Measurements from ENCODE around the gene EML6. TPM values are rescaled to one million over a fixed set of nuclear protein-coding genes. Genes with fewer than 3 reads are reported as not detected.

Gene EML6
- total and polyA plus RNA-seq, 2 of the 13 experiments (the other 11 are each of a cell fraction or from before 2014, with no cell fraction given), result 17.2 to 32.4 TPM

DNA sequence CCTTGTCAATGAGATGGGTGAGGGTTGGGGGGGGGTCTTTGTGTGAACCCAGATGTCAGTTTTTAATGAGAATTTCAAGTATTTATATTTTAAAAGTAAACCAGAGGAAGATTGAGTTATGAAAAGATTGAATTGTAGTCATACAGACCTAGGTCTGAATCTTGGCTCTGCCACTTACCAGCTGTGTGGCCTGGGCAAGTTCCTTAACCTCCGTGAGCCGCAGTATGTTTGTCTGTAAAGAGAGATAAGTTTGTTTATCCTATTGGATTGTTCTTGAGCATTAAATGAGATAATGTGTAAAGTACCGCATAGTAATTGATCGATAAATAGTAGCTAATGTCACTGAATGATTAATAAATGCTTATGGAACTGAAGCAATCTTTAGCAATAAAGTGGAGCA, 63.8 kb downstream of the EML6 start:
- 97% methylated on average over 4 of the region's 4 CpGs for WGBS (ENCODE audit: low lambda C conversion rate)
- in situ Hi-C loops (cut with HindIII; ENCODE audit: extremely low pct_ligation_motif_present, low pct_unique_long_range_greater_than_20kb) (no loop called here), intact Hi-C loops (cut with micrococcal nuclease; ENCODE audit: unreplicated experiment) (no loop called here)
- Histone ChIP-seq H3K36me3 (replicated peaks in 1 of 2; ENCODE audit: control insufficient read depth in 1 of 2, insufficient read depth in 2 of 2, low read length in 2 of 2) (no peaks in the 10 kb centered on the region), H4K20me1 (ENCODE audit: insufficient read depth, low read length) (no peaks in the 10 kb centered on the region), H3K27me3 (ENCODE audit: control insufficient read depth in 1 of 2, insufficient read depth in 2 of 2, low read length in 2 of 2) (no peaks in the 10 kb centered on the region), H2AFZ (ENCODE audit: low read length) (no peak overlapping the region), H3K4me1 (ENCODE audit: insufficient read depth, low read length) (peaks cover 8% of the 10 kb centered on the region), H3K27ac (ENCODE audit: extremely low read length, insufficient read depth, low read length) (no peak overlapping the region), H3K9ac (ENCODE audit: insufficient read depth, low read depth, low read length) (no peak overlapping the region), H3K4me2 (ENCODE audit: low read depth, low read length) (no peak overlapping the region), H3K9me3 (ENCODE audit: low read length) (no peaks in the 10 kb centered on the region), H3K4me3 (replicated peaks in 1 of 3; ENCODE audit: insufficient read depth in 1 of 3, low read depth in 2 of 3, low read length in 3 of 3) (no peak overlapping the region), H3K79me2 (ENCODE audit: insufficient read depth, low read length) (no peaks in the 10 kb centered on the region)
- ChIA-PET POLR2A (no interaction called here), CTCF (ENCODE audit: low intra/inter-chr PET ratio, low total read pairs) (no interaction called here)
- no TSS peak for BruUV-seq (replicated peaks)
- ATAC-seq, result no peak
- no peak for DNase-seq (ENCODE audit: low spot score)
- TF ChIP-seq SALL1 (CRISPR knock-in tag; IDR thresholded peaks at IDR 0.05), result no peak
- TF ChIP-seq ZSCAN12 (CRISPR knock-in tag; IDR thresholded peaks at IDR 0.05), result no peak
- no peak for TF ChIP-seq FIP1L1 (IDR thresholded peaks at IDR 0.05; ENCODE audit: borderline replicate concordance, insufficient read depth, low read depth, low read length)
- TF ChIP-seq, protein P1, sequence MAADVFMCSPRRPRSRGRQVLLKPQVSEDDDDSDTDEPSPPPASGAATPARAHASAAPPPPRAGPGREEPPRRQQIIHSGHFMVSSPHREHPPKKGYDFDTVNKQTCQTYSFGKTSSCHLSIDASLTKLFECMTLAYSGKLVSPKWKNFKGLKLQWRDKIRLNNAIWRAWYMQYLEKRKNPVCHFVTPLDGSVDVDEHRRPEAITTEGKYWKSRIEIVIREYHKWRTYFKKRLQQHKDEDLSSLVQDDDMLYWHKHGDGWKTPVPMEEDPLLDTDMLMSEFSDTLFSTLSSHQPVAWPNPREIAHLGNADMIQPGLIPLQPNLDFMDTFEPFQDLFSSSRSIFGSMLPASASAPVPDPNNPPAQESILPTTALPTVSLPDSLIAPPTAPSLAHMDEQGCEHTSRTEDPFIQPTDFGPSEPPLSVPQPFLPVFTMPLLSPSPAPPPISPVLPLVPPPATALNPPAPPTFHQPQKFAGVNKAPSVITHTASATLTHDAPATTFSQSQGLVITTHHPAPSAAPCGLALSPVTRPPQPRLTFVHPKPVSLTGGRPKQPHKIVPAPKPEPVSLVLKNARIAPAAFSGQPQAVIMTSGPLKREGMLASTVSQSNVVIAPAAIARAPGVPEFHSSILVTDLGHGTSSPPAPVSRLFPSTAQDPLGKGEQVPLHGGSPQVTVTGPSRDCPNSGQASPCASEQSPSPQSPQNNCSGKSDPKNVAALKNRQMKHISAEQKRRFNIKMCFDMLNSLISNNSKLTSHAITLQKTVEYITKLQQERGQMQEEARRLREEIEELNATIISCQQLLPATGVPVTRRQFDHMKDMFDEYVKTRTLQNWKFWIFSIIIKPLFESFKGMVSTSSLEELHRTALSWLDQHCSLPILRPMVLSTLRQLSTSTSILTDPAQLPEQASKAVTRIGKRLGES (CRISPR knock-in tag; IDR thresholded peaks at IDR 0.05; ENCODE audit: borderline replicate concordance), result no peak
- no peak for TF ChIP-seq ZNF598 (CRISPR knock-in tag; IDR thresholded peaks at IDR 0.05; ENCODE audit: borderline replicate concordance)
- no peak for TF ChIP-seq KDM2A (CRISPR knock-in tag; IDR thresholded peaks at IDR 0.05; ENCODE audit: borderline replicate concordance, low read depth)
- TF ChIP-seq ARNT (IDR thresholded peaks at IDR 0.05), result no peak
- TF ChIP-seq KDM5B (CRISPR knock-in tag; IDR thresholded peaks at IDR 0.05; ENCODE audit: borderline replicate concordance), result no peak
- TF ChIP-seq PTBP1 (IDR thresholded peaks at IDR 0.05; ENCODE audit: low read depth, low read length, poor library complexity, severe bottlenecking), result no peak
- TF ChIP-seq ZC3H4 (CRISPR knock-in tag; IDR thresholded peaks at IDR 0.05; ENCODE audit: borderline replicate concordance), result no peak
- no peak for TF ChIP-seq ZNF839 (CRISPR knock-in tag; IDR thresholded peaks at IDR 0.05; ENCODE audit: borderline replicate concordance)
- no peak for TF ChIP-seq TCF12 (IDR thresholded peaks at IDR 0.05)
- no peak for TF ChIP-seq TCF12 (CRISPR knock-in tag; IDR thresholded peaks at IDR 0.05)
- no peak for TF ChIP-seq ZNF788 (CRISPR knock-in tag; IDR thresholded peaks at IDR 0.05; ENCODE audit: borderline replicate concordance)
- TF ChIP-seq AKAP8 (CRISPR knock-in tag; IDR thresholded peaks at IDR 0.05), result no peak
- TF ChIP-seq SRSF9 (IDR thresholded peaks at IDR 0.05; ENCODE audit: borderline replicate concordance, insufficient read depth, low read depth, low read length, poor library complexity, severe bottlenecking), result no peak
- TF ChIP-seq, protein P2, sequence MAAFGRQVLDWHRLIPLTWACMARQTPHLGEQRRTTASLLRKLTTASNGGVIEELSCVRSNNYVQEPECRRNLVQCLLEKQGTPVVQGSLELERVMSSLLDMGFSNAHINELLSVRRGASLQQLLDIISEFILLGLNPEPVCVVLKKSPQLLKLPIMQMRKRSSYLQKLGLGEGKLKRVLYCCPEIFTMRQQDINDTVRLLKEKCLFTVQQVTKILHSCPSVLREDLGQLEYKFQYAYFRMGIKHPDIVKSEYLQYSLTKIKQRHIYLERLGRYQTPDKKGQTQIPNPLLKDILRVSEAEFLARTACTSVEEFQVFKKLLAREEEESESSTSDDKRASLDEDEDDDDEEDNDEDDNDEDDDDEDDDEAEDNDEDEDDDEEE (CRISPR knock-in tag; IDR thresholded peaks at IDR 0.05), result no peak
- TF ChIP-seq, protein P3, sequence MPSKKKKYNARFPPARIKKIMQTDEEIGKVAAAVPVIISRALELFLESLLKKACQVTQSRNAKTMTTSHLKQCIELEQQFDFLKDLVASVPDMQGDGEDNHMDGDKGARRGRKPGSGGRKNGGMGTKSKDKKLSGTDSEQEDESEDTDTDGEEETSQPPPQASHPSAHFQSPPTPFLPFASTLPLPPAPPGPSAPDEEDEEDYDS (CRISPR knock-in tag; IDR thresholded peaks at IDR 0.05), result no peak
- TF ChIP-seq RFXANK (CRISPR knock-in tag; IDR thresholded peaks at IDR 0.05), result no peak
- no peak for FAIRE-seq
